Esophagus (tissue), 2 donors: Measurements from ENCODE around the gene ZNF485. TPM values are rescaled to one million over a fixed set of nuclear protein-coding genes. Genes with fewer than 3 reads are reported as not detected.
A peak's percentile ranks its signal among the peaks of the same experiment; 100 is the strongest.
"Not testable (repeated sequence)": the region's sequence is repeated elsewhere in the genome, so short reads cannot be mapped to it uniquely, and the experiment has no call there.

ENCODE experiments used
- H3K27ac ChIP-seq, 2 donors: one replicate each; pipeline ENCODE4 v1.5.1; 2013; ENCODE audit warnings: low read depth in 2 of 2, mild to moderate bottlenecking in 2 of 2, inconsistent platforms in 1 of 2, low read length in 1 of 2, moderate library complexity in 1 of 2
- H3K27me3 ChIP-seq, 2 donors: one replicate each; pipeline ENCODE4 v1.6.1; 2013; ENCODE audit warnings: low read length in 2 of 2, control low read depth in 1 of 2, mild to moderate bottlenecking in 1 of 2; ENCODE audit not compliant: insufficient read depth in 2 of 2, control insufficient read depth in 1 of 2
- H3K36me3 ChIP-seq, 2 donors: one replicate each; pipeline ENCODE4 v1.6.1; 2013; ENCODE audit warnings: low read length in 1 of 2; ENCODE audit not compliant: control insufficient read depth in 2 of 2, insufficient read depth in 2 of 2
- H3K4me1 ChIP-seq, 2 donors: one replicate each; pipeline ENCODE4 v1.6.1; 2013; ENCODE audit warnings: low read length in 1 of 2; ENCODE audit not compliant: control insufficient read depth in 2 of 2, insufficient read depth in 2 of 2
- H3K4me3 ChIP-seq, 2 donors: one replicate each; pipeline ENCODE4 v1.5.1; 2013; ENCODE audit warnings: low read length in 2 of 2, mild to moderate bottlenecking in 2 of 2, low read depth in 1 of 2, moderate library complexity in 1 of 2
- H3K9me3 ChIP-seq, 2 donors: one replicate each; pipeline ENCODE4 v1.6.1; 2013; ENCODE audit warnings: mild to moderate bottlenecking in 2 of 2, low read depth in 1 of 2, low read length in 1 of 2, moderate library complexity in 1 of 2; ENCODE audit not compliant: control insufficient read depth in 2 of 2, insufficient read depth in 1 of 2
- WGBS, 2 donors: extraction: QIAGEN DNeasy Blood & Tissue Kit; methylation state at CpG; one replicate each; pipeline ENCODE4 v1.1.7; 2013; 5-methylcytosine and 5-hydroxymethylcytosine counted together
- polyA plus RNA-seq, 2 donors: library from polyadenylated mRNA; stranded (reverse); fragments of 200-250 nt; gene quantifications; one replicate each; pipeline ENCODE4 v1.2.3, GENCODE V29; 2013
- donor health status: healthy with polysubstance abuse.
- donor health status: Bipolar disorder and iron deficiency.

The ZNF485 gene
- polyA plus RNA-seq, 2 donors: 1.8 to 2.8 TPM

- Histone ChIP-seq H3K27ac (no peak overlapping the region), H3K36me3 (no peaks in the 10 kb centered on the region), H3K4me3 (no peak overlapping the region), H3K4me1 (peaks cover 0 to 6% of the 10 kb centered on the region in 2 donors), H3K27me3 (no peaks in the 10 kb centered on the region), H3K9me3 (no peaks in the 10 kb centered on the region)
- WGBS, 2 donors: 87 to 93% methylated on average over 5 of the region's 5 CpGs
These were observed 29.7 kb upstream of the ZNF485 start for GRCh38 chr10:43576580-43576979.

DNA sequence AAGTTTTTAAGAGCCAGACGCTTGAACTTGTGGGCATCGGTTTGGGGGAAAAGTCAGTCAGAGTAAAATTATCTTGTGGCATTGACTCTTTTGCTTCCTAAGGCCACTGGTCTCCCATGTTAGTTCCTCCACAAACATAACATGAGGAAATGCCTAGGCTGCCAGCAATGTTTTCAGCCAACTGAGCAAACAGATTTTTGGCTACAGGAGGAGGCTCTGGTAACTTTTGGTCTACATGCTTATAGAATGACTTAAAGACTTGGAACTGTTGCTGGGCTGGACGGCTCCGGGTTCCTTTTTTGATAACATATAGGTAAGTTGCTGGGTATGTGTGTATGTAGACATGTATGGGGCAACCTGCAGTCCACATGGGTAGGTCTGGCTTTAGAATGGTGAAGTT, 22.2 kb upstream of the ZNF485 start:
- no peaks in the 10 kb centered on the region for H3K9me3 ChIP-seq
- no peak overlapping the region for H3K27ac ChIP-seq
- no peaks in the 10 kb centered on the region for H3K36me3 ChIP-seq
- H3K4me3 ChIP-seq: no peak overlapping the region
- 82 to 88% methylated on average over 4 of the region's 4 CpGs for WGBS, 2 donors
- H3K4me1 ChIP-seq: no peaks in the 10 kb centered on the region
- H3K27me3 ChIP-seq: no peaks in the 10 kb centered on the region

DNA sequence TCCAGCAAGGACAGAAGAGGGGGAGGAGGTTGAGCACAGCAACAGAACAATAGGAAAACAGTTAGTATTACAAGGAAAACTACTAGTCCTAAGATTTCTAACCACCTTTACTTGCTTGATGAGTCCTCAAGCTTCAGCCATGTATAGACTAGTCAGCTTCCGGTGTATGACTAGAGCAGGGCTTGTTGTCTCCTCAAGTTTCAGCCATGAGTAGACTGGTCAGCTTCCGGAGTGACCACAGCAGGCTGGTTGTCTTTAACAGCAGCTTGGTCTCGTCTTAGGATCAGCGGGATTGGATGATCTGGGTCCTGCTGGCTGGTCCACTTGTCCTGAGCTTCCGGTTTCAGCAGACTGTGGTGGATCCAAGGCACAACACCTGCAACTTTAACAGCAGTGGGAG, 21.2 kb upstream of the ZNF485 start:
- Histone ChIP-seq H3K4me1 (no peaks in the 10 kb centered on the region), H3K27ac (no peak overlapping the region), H3K36me3 (no peaks in the 10 kb centered on the region), H3K9me3 (no peaks in the 10 kb centered on the region), H3K27me3 (no peaks in the 10 kb centered on the region), H3K4me3 (no peak overlapping the region)
- WGBS, 2 donors: 89 to 92% methylated on average over 5 of the region's 5 CpGs

GRCh38 chr10:43585981-43586729, 20.1 kb upstream of the ZNF485 start:
- WGBS, 2 donors: 67 to 69% methylated on average over 9 of the region's 9 CpGs
- no peak overlapping the region for H3K27ac ChIP-seq
- no peaks in the 10 kb centered on the region for H3K9me3 ChIP-seq
- H3K36me3 ChIP-seq: no peaks in the 10 kb centered on the region
- no peaks in the 10 kb centered on the region for H3K4me1 ChIP-seq
- H3K4me3 ChIP-seq: no peak overlapping the region
- H3K27me3 ChIP-seq: no peaks in the 10 kb centered on the region

DNA sequence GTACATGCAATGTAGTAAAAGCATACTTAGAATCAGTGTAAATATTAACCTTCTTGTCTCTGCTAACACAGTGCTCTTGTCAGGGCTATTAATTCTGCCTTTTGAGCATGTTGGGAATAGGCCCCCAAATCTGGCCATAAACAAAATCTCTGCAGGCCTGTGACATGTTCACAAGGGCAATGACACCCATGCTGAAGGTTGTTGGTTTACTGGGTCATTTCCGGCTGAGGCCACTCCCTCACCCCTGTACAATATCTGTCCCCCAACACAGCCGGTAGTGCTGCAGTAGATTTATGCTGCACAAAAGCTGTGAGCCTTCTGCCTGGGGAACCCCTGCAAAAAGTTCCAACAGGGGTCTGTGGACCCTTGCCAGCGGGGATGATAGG, 19.5 kb upstream of the ZNF485 start:
- H3K9me3 ChIP-seq, H3K4me1 ChIP-seq, H3K27ac ChIP-seq, H3K36me3 ChIP-seq, H3K27me3 ChIP-seq, H3K4me3 ChIP-seq: not testable (repeated sequence)
- 61 to 65% methylated on average over 3 of the region's 3 CpGs for WGBS, 2 donors

DNA sequence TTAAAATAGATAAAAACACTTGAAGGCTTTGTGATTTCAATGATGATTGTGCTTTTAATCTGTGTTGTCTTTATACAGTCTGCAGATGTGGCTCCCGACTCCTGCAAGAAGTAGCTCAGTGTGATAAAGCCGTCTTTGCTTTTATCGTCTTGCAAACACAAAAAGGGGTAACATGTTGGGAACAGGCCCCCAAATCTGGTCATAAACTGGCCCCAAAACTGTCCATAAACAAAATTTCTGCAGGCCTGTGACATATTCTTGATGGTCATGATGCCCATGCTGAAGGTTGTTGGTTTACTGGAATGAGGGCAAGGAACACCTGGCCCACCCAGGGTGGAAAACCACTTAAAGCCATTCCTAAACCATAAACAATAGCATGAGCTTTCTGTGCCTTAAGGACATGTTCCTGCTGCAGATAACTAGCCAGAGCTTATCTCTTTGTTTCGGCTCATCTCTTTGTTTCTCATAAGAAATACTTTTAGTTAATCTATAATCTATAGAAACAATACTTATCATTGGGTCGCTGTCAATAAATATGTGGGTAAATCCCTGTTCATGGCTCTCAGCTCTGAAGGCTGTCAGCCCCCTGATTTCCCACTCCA, 14.8 kb upstream of the ZNF485 start:
- no peaks in the 10 kb centered on the region for H3K27me3 ChIP-seq
- H3K9me3 ChIP-seq: peaks cover 0 to 5% of the 10 kb centered on the region in 2 donors
- H3K36me3 ChIP-seq: no peaks in the 10 kb centered on the region
- H3K4me3 ChIP-seq: no peak overlapping the region
- WGBS, 2 donors: 83 to 90% methylated on average over 5 of the region's 5 CpGs
- H3K4me1 ChIP-seq: peaks cover 2 to 6% of the 10 kb centered on the region in 2 donors
- H3K27ac ChIP-seq: no peak overlapping the region

GRCh38 chr10:43594944-43595589, 11.2 kb upstream of the ZNF485 start:
- Histone ChIP-seq H3K36me3 (no peaks in the 10 kb centered on the region), H3K27ac (no peak overlapping the region), H3K4me3 (peak overlapping the region in 1 of 2 donors; percentile 13), H3K9me3 (peaks cover 0 to 5% of the 10 kb centered on the region in 2 donors), H3K4me1 (peaks cover 2 to 6% of the 10 kb centered on the region in 2 donors), H3K27me3 (no peaks in the 10 kb centered on the region)
- 19 to 32% methylated on average over 8 of the region's 8 CpGs for WGBS, 2 donors

DNA sequence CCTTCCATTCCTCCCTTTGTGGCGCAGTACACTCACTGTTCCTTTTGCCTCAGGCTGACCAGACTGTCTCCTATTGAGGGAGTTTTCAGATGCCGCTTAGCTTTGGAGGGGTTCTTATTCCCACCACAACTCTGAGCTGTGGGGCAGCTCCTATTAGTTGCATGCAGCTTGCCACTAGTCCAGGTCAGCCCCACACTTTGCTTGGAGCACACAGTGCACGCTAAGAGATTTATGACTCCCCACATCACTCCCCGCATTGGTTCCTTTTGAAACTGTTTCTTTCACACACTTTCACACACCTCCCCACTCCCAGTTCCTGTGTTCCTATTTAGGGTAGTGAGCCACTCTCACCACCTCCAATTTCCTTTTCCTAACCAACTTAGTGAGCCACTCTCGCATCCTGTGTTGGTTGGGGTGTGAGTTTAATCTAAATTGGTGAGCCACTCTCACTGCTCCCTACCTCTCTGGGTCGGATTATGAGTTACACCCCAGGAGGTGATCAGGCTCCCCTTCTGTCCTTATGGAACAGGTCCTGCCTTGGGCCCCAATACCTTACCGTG, 10.4 kb upstream of the ZNF485 start:
- H3K4me3 ChIP-seq: no peak overlapping the region
- H3K27ac ChIP-seq: no peak overlapping the region
- H3K27me3 ChIP-seq: no peaks in the 10 kb centered on the region
- H3K9me3 ChIP-seq: peaks cover 0 to 5% of the 10 kb centered on the region in 2 donors
- peaks cover 2 to 6% of the 10 kb centered on the region in 2 donors for H3K4me1 ChIP-seq
- 58 to 73% methylated on average over 7 of the region's 7 CpGs for WGBS, 2 donors
- H3K36me3 ChIP-seq: no peaks in the 10 kb centered on the region

DNA sequence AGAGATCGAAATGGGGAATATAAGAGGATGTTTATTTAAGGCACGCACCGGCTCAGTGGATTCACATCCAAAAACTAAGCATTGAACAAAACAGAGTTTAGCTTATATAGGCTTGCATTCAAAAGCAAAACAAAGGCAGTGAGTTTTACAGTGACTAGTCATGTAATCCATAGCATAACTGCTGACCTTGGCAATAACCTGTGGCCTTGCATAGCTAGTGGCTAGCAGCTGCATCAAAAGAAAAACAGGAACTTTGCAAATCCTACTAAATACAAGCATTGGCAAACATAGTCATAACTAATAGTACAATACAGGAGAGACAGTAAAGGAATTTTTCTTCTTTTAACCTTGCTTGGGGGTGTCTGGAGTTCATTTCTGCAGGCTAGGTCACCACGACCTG, 9.7 kb upstream of the ZNF485 start:
- 58 to 70% methylated on average over 4 of the region's 4 CpGs for WGBS, 2 donors
- Histone ChIP-seq H3K27ac (no peak overlapping the region), H3K36me3 (no peaks in the 10 kb centered on the region), H3K27me3 (no peaks in the 10 kb centered on the region), H3K9me3 (peaks cover 0 to 3% of the 10 kb centered on the region in 2 donors), H3K4me3 (no peak overlapping the region), H3K4me1 (peaks cover 2 to 6% of the 10 kb centered on the region in 2 donors)
